Measurements from ENCODE around the gene QKI.

Gene QKI

GRCh38 chr6:163533443-163533842, 118.9 kb downstream of the QKI start:
- no peak for DNase-seq (ENCODE audit: low spot score)

- DNase-seq (ENCODE audit: low spot score): no peak
These were observed 122.3 kb downstream of the QKI start for GRCh38 chr6:163536770-163537169.

GRCh38 chr6:163538331-163538730, 123.8 kb downstream of the QKI start:
- no peak for DNase-seq (ENCODE audit: low spot score)

GRCh38 chr6:163539101-163539762, 124.7 kb downstream of the QKI start:
- DNase-seq (ENCODE audit: low spot score): no peak

GRCh38 chr6:163543321-163543720, 128.8 kb downstream of the QKI start:
- no peak for DNase-seq (ENCODE audit: low spot score)

GRCh38 chr6:163545370-163545769, 130.9 kb downstream of the QKI start:
- no peak for DNase-seq (ENCODE audit: low spot score)

- DNase-seq (ENCODE audit: low spot score): no peak
These were observed 132.8 kb downstream of the QKI start for GRCh38 chr6:163547287-163547686.

- no peak for DNase-seq (ENCODE audit: low spot score)
These were observed 134.1 kb downstream of the QKI start for GRCh38 chr6:163548624-163549023.

GRCh38 chr6:163554032-163554431, 139.5 kb downstream of the QKI start:
- no peak for DNase-seq (ENCODE audit: low spot score)

- peak; percentile 59 for DNase-seq (ENCODE audit: low spot score)
These were observed 140.1 kb downstream of the QKI start for GRCh38 chr6:163554663-163555062.

GRCh38 chr6:163559661-163560060, 145.1 kb downstream of the QKI start:
- no peak for DNase-seq (ENCODE audit: low spot score)

GRCh38 chr6:163563318-163563717, 148.8 kb downstream of the QKI start:
- DNase-seq (ENCODE audit: low spot score): no peak

GRCh38 chr6:163564534-163564933, 150.0 kb downstream of the QKI start:
- no peak for DNase-seq (ENCODE audit: low spot score)

- no peak for DNase-seq (ENCODE audit: low spot score)
These were observed 150.6 kb downstream of the QKI start for GRCh38 chr6:163565140-163565539.

- DNase-seq (ENCODE audit: low spot score): no peak
These were observed 151.5 kb downstream of the QKI start for GRCh38 chr6:163566056-163566455.

- no peak for DNase-seq (ENCODE audit: low spot score)
These were observed 153.8 kb downstream of the QKI start for GRCh38 chr6:163568275-163568674.

- DNase-seq (ENCODE audit: low spot score): no peak
These were observed 156.2 kb downstream of the QKI start for GRCh38 chr6:163570579-163571231.

- DNase-seq (ENCODE audit: low spot score): no peak
These were observed 157.2 kb downstream of the QKI start for GRCh38 chr6:163571730-163572129.

GRCh38 chr6:163572612-163573011, 158.1 kb downstream of the QKI start:
- no peak for DNase-seq (ENCODE audit: low spot score)

GRCh38 chr6:163573503-163574179, 159.1 kb downstream of the QKI start:
- DNase-seq (ENCODE audit: low spot score): no peak

GRCh38 chr6:163576114-163576513, 161.6 kb downstream of the QKI start:
- no peak for DNase-seq (ENCODE audit: low spot score)

- DNase-seq (ENCODE audit: low spot score): no peak
These were observed 162.9 kb downstream of the QKI start for GRCh38 chr6:163577404-163577803.

GRCh38 chr6:163579111-163579879, 164.8 kb downstream of the QKI start:
- no peak for DNase-seq (ENCODE audit: low spot score)

Data from NAMALWA (cell line).